ENCODE results near the gene RALY. TPM values are rescaled to one million over a fixed set of nuclear protein-coding genes. Genes with fewer than 3 reads are reported as not detected.

Gene RALY
- total RNA-seq, 1 donor from 2014 or later: 123 TPM

DNA sequence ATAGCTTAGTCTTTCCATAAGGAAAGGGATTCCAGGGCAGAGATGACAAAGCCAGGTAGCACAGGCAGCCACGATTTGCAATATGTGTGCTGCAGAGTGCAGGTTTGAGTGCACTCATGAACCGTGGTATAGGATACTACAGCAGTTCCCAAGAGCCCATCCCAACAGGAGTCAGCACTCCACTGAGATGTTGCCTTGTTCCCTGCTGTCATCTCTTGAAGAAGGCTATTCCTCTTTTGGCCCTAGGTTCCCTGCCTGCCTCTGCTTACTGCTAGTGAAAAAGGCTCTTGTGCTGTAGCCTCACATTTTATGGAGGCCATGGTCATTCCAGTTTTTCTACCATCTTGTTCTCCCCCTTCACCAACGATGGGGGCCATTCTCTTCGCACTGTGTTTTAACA lies 40.2 kb downstream of the RALY start:
- Histone ChIP-seq H3K36me3 (peaks cover 0 to 17% of the 10 kb centered on the region in 2 donors), H3K27me3 (no peaks in the 10 kb centered on the region), H3K4me3 (no peak overlapping the region), H3K4me1 (peaks cover 35% of the 10 kb centered on the region), H3K27ac (no peak overlapping the region), H3K9me3 (no peaks in the 10 kb centered on the region)
- TF ChIP-seq, protein P1, sequence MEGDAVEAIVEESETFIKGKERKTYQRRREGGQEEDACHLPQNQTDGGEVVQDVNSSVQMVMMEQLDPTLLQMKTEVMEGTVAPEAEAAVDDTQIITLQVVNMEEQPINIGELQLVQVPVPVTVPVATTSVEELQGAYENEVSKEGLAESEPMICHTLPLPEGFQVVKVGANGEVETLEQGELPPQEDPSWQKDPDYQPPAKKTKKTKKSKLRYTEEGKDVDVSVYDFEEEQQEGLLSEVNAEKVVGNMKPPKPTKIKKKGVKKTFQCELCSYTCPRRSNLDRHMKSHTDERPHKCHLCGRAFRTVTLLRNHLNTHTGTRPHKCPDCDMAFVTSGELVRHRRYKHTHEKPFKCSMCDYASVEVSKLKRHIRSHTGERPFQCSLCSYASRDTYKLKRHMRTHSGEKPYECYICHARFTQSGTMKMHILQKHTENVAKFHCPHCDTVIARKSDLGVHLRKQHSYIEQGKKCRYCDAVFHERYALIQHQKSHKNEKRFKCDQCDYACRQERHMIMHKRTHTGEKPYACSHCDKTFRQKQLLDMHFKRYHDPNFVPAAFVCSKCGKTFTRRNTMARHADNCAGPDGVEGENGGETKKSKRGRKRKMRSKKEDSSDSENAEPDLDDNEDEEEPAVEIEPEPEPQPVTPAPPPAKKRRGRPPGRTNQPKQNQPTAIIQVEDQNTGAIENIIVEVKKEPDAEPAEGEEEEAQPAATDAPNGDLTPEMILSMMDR (IDR thresholded peaks at IDR 0.05): no peak
- TF ChIP-seq POLR2A (IDR thresholded peaks at IDR 0.05) (no peak), POLR2AphosphoS5 (IDR thresholded peaks at IDR 0.05; ENCODE audit: insufficient read depth in 1 of 2, low read depth in 1 of 2) (no peak)
- intact Hi-C loops (cut with DNase I): no loop called here
- no peak for DNase-seq (ENCODE audit: extremely low spot score in 2 of 2)

DNA sequence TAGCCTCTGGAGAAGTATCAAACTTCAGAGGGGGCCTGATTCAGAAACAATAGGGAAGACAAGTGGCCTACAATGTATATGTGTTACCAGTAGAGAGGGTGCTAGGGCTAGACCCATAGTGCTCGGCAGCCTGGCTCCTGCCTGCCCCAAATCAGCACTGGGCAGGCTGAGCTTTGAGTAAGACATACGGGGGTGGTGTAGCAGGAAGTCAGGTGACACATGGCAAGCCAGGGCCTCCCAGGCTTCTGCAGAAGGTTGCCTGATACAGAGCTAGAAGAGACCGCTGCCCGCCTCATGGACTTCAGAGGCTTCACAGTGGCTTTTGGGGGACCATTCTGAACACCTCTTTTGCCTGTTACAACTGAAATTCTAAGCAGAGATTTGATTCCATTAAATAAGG lies 43.4 kb downstream of the RALY start:
- intact Hi-C loops (cut with DNase I): no loop called here
- TF ChIP-seq POLR2AphosphoS5 (IDR thresholded peaks at IDR 0.05; ENCODE audit: insufficient read depth in 1 of 2, low read depth in 1 of 2): no peak
- TF ChIP-seq POLR2A (IDR thresholded peaks at IDR 0.05): no peak
- TF ChIP-seq, protein P1 (IDR thresholded peaks at IDR 0.05): no peak
- Histone ChIP-seq H3K4me1 (peaks cover 67% of the 10 kb centered on the region), H3K27me3 (no peaks in the 10 kb centered on the region), H3K36me3 (peaks cover 0 to 10% of the 10 kb centered on the region in 2 donors), H3K4me3 (no peak overlapping the region), H3K9me3 (no peaks in the 10 kb centered on the region), H3K27ac (no peak overlapping the region)
- DNase-seq (ENCODE audit: extremely low spot score in 2 of 2): no peak

DNA sequence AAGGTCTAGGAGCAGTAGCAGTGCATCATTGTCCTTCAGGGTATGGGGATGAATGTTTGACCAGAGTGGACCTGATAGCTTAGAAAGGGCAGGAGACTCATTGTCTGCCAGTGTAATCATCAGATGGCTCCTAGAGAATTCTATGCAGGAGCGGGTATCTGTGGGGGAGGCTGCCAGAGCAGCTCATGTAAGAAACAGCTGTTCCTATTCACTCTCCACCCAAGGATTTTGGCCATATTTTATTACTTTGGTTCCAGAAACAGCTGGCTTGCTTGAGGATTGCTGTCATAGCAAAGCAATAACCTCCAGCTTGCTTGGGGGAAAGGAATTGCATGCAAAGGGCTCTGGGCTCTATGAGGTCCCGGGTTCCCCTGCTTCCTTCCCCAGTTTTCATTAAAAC lies 44.1 kb downstream of the RALY start:
- peaks cover 0 to 3% of the 10 kb centered on the region in 2 donors for H3K36me3 ChIP-seq
- no peak overlapping the region for H3K4me3 ChIP-seq
- intact Hi-C loops (cut with DNase I): no loop called here
- no peaks in the 10 kb centered on the region for H3K27me3 ChIP-seq
- H3K9me3 ChIP-seq: no peaks in the 10 kb centered on the region
- no peak overlapping the region for H3K27ac ChIP-seq
- TF ChIP-seq POLR2A (IDR thresholded peaks at IDR 0.05): no peak
- no peak for TF ChIP-seq POLR2AphosphoS5 (IDR thresholded peaks at IDR 0.05; ENCODE audit: insufficient read depth in 1 of 2, low read depth in 1 of 2)
- TF ChIP-seq, protein P1 (IDR thresholded peaks at IDR 0.05): no peak
- peaks cover 73% of the 10 kb centered on the region for H3K4me1 ChIP-seq
- no peak for DNase-seq (ENCODE audit: extremely low spot score in 2 of 2)

DNA sequence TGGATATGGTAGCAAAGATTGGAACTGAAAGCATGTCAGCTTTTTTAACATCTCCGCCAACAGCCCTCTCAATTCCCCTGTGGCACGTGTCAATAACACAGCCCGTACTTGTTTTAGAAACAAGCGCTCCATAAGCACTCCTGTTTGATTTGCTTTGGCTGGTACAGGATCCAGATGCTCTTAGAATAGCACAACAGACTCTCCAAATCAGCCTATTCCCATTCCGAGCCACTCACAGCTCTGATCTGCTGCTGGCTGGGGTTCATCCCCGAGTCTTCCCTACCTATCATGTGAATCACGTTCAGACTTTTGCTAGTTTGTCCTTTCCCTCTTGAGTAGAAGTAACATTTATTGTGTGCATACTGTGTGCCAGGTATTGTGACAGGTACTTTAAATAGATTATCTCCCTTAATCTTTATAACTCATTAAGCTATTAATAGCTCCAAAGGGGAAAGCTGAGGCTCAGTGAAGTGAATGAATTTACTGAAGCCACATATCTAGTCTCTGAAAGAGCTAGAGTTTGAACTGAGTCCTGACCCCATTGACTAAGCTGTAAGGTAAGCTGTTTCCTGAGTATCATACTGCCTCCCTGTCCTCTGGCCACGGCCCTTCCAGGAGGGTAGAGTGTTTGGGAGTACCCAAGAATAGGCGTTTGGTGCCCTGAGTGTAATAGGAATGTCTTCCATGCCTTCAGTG lies 46.7 kb downstream of the RALY start:
- H3K4me3 ChIP-seq: no peak overlapping the region
- no peak for DNase-seq (ENCODE audit: extremely low spot score in 2 of 2)
- no peak overlapping the region for H3K27ac ChIP-seq
- TF ChIP-seq POLR2A (IDR thresholded peaks at IDR 0.05) (no peak), POLR2AphosphoS5 (IDR thresholded peaks at IDR 0.05; ENCODE audit: insufficient read depth in 1 of 2, low read depth in 1 of 2) (no peak)
- TF ChIP-seq, protein P1 (IDR thresholded peaks at IDR 0.05): no peak
- intact Hi-C loops (cut with DNase I): no loop called here
- H3K4me1 ChIP-seq: peaks cover 97% of the 10 kb centered on the region
- no peaks in the 10 kb centered on the region for H3K36me3 ChIP-seq
- H3K27me3 ChIP-seq: no peaks in the 10 kb centered on the region
- no peaks in the 10 kb centered on the region for H3K9me3 ChIP-seq

DNA sequence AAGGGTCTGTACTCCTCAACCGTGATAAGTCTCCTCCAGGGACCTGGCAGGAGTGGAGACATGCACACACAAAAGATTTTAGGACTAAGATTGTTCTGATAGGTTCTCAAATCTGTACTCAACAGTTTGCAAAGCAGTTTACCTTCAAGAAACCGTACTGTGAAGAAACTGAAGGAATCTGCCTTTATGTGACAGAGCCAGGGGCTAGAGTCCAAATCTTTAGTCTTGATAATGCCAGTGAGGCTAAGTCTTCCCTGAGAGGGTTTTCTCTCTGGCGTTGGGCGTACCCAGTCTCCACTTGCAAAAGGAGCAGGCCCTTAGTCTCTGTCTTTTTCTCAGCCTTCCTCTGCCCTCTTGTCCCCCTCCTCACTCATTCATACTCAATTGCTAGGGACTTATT lies 47.5 kb downstream of the RALY start:
- intact Hi-C loops (cut with DNase I): no loop called here
- no peak for TF ChIP-seq POLR2AphosphoS5 (IDR thresholded peaks at IDR 0.05; ENCODE audit: insufficient read depth in 1 of 2, low read depth in 1 of 2)
- no peak for TF ChIP-seq POLR2A (IDR thresholded peaks at IDR 0.05)
- TF ChIP-seq, protein P1 (IDR thresholded peaks at IDR 0.05): no peak
- DNase-seq (ENCODE audit: extremely low spot score in 2 of 2): no peak
- Histone ChIP-seq H3K27me3 (no peaks in the 10 kb centered on the region), H3K4me3 (no peak overlapping the region), H3K4me1 (peaks cover 96% of the 10 kb centered on the region), H3K27ac (no peak overlapping the region), H3K36me3 (no peaks in the 10 kb centered on the region), H3K9me3 (no peaks in the 10 kb centered on the region)
